Measurements from ENCODE around the gene PPIL6.

Gene PPIL6

GRCh38 chr6:109447087-109447486, 6.7 kb upstream of the PPIL6 start:
- H3K4me1 ChIP-seq (ENCODE audit: control insufficient read depth, low read length) = peaks cover 30% of the 10 kb centered on the region
- peaks cover 69% of the 10 kb centered on the region for H3K36me3 ChIP-seq (ENCODE audit: control insufficient read depth, low read length)
- H3K9me2 ChIP-seq (replicated peaks; ENCODE audit: control insufficient read depth, low read length) = no peaks in the 10 kb centered on the region
- peaks cover 5% of the 10 kb centered on the region for H3K79me2 ChIP-seq (ENCODE audit: control insufficient read depth, low read length)
- H3F3A ChIP-seq (ENCODE audit: control insufficient read depth, insufficient read depth) = no peaks in the 10 kb centered on the region
- no peak for TF ChIP-seq EZH2phosphoT487 (IDR thresholded peaks at IDR 0.05; ENCODE audit: borderline replicate concordance, low read length)
- TF ChIP-seq CTCF (IDR thresholded peaks at IDR 0.05; ENCODE audit: low read depth, low read length, poor library complexity, severe bottlenecking) = no peak
- no peaks in the 10 kb centered on the region for H3K9me3 ChIP-seq (ENCODE audit: control insufficient read depth, insufficient read depth, low read length)
- H4K20me1 ChIP-seq (ENCODE audit: control insufficient read depth, insufficient read depth, low read depth, low read length) = peaks cover 1% of the 10 kb centered on the region; the same call in 1 of the 2 replicates
- no peak overlapping the region for H3K27ac ChIP-seq (ENCODE audit: low read depth, low read length)
- H3K27me3 ChIP-seq (ENCODE audit: control insufficient read depth, low read length) = no peaks in the 10 kb centered on the region
- no peak overlapping the region for H3K4me2 ChIP-seq (ENCODE audit: low read length)
- H3K4me3 ChIP-seq (ENCODE audit: low read length) = no peak overlapping the region

- no peak overlapping the region for H3K27ac ChIP-seq (ENCODE audit: low read depth, low read length)
- H3K79me2 ChIP-seq (ENCODE audit: control insufficient read depth, low read length) = peaks cover 10% of the 10 kb centered on the region
- H3K9me3 ChIP-seq (ENCODE audit: control insufficient read depth, insufficient read depth, low read length) = no peaks in the 10 kb centered on the region
- no peak overlapping the region for H3K4me2 ChIP-seq (ENCODE audit: low read length)
- peaks cover 3% of the 10 kb centered on the region for H4K20me1 ChIP-seq (ENCODE audit: control insufficient read depth, insufficient read depth, low read depth, low read length)
- TF ChIP-seq EZH2phosphoT487 (IDR thresholded peaks at IDR 0.05; ENCODE audit: borderline replicate concordance, low read length) = no peak
- TF ChIP-seq CTCF (IDR thresholded peaks at IDR 0.05; ENCODE audit: low read depth, low read length, poor library complexity, severe bottlenecking) = no peak
- H3K4me1 ChIP-seq (ENCODE audit: control insufficient read depth, low read length) = peaks cover 34% of the 10 kb centered on the region
- no peaks in the 10 kb centered on the region for H3F3A ChIP-seq (ENCODE audit: control insufficient read depth, insufficient read depth)
- no peaks in the 10 kb centered on the region for H3K9me2 ChIP-seq (replicated peaks; ENCODE audit: control insufficient read depth, low read length)
- H3K4me3 ChIP-seq (ENCODE audit: low read length) = no peak overlapping the region
- H3K27me3 ChIP-seq (ENCODE audit: control insufficient read depth, low read length) = no peaks in the 10 kb centered on the region
- H3K36me3 ChIP-seq (ENCODE audit: control insufficient read depth, low read length) = peaks cover 66% of the 10 kb centered on the region
Measured at GRCh38 chr6:109446541-109446940, 6.1 kb upstream of the PPIL6 start.

GRCh38 chr6:109446072-109446471, 5.6 kb upstream of the PPIL6 start:
- Histone ChIP-seq H3F3A (ENCODE audit: control insufficient read depth, insufficient read depth) (no peaks in the 10 kb centered on the region), H3K4me3 (ENCODE audit: low read length) (no peak overlapping the region), H3K27ac (ENCODE audit: low read depth, low read length) (no peak overlapping the region), H3K79me2 (ENCODE audit: control insufficient read depth, low read length) (peaks cover 15% of the 10 kb centered on the region), H3K4me2 (ENCODE audit: low read length) (no peak overlapping the region), H3K9me3 (ENCODE audit: control insufficient read depth, insufficient read depth, low read length) (no peaks in the 10 kb centered on the region), H4K20me1 (ENCODE audit: control insufficient read depth, insufficient read depth, low read depth, low read length) (peaks cover 3% of the 10 kb centered on the region), H3K36me3 (ENCODE audit: control insufficient read depth, low read length) (peaks cover 68% of the 10 kb centered on the region), H3K4me1 (ENCODE audit: control insufficient read depth, low read length) (peaks cover 38% of the 10 kb centered on the region), H3K9me2 (replicated peaks; ENCODE audit: control insufficient read depth, low read length) (no peaks in the 10 kb centered on the region), H3K27me3 (ENCODE audit: control insufficient read depth, low read length) (no peaks in the 10 kb centered on the region)
- TF ChIP-seq CTCF (IDR thresholded peaks at IDR 0.05; ENCODE audit: low read depth, low read length, poor library complexity, severe bottlenecking) = no peak
- TF ChIP-seq EZH2phosphoT487 (IDR thresholded peaks at IDR 0.05; ENCODE audit: borderline replicate concordance, low read length) = no peak

All from DOHH2 (cell line).